ENCODE results near the gene MUC6.

- TF ChIP-seq ZFP41 (tag by site-specific recombination; IDR thresholded peaks at IDR 0.05; ENCODE audit: borderline replicate concordance) (no peak), ZNF837 (tag by site-specific recombination; IDR thresholded peaks at IDR 0.05) (no peak), ZNF423 (tag by site-specific recombination; IDR thresholded peaks at IDR 0.05) (no peak), BCL11A (tag by site-specific recombination; IDR thresholded peaks at IDR 0.05; ENCODE audit: low read depth) (no peak), SP7 (tag by site-specific recombination; IDR thresholded peaks at IDR 0.05) (no peak), TCF7L2 (IDR thresholded peaks at IDR 0.05; ENCODE audit: borderline replicate concordance, low read depth, low read length) (no peak), ZBTB26 (tag by site-specific recombination; optimal IDR thresholded peaks at IDR 0.05) (no peak), CTCF (tag by site-specific recombination; IDR thresholded peaks at IDR 0.05) (no peak)
These were observed 4.6 kb upstream of the MUC6 start for GRCh38 chr11:1041149-1041467.
